Iris pigment epithelial cell (primary cell): ENCODE measurements around the gene TBC1D13.
"Not testable (repeated sequence)": the region's sequence is repeated elsewhere in the genome, so short reads cannot be mapped to it uniquely, and the experiment has no call there.

ENCODE experiments used
- DNase-seq: peaks from one replicate; pipeline ENCODE4 v3.0.0-alpha.2; 2011; ENCODE audit warnings: low read depth

Gene TBC1D13

DNA sequence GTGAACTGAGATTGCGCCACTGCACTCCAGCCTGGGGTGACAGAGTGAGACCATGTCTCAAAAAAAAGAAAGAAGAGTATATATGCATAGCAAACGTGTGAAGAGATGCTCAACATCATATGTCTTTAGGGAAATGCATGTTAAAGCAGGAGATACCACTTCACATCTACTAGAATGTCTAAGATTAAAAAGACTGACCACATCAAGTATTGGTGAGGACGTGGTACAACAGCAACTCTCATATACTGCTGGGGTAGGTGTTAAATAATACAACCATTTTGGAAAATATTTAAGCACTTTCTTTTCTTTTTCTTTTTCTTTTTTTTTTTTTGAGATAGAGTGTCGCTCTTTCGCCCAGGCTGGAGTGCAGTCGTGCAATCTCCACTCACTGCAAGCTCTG lies 1.6 kb upstream of the TBC1D13 start:
- no peak for DNase-seq

DNA sequence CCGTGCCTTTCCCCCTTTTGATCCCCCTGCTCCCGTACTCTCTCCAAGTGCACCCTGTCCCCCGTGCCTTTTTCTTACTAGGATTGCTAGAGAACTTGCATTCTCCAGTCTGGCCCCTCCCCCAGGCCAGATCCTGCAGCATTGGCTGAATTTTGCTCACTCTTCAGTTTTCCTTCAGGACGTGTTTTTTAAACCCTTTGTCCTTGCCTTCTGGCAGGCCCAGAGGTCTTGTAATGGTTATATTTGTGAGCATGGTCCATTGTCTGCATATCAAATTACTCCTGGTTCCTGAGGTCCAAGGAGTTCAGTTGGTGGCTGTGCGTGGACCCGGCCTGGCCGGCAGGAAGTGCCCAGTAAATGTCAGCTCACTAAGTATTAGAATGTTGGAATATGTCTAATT lies 606 bp downstream of the TBC1D13 start:
- DNase-seq, result peak; percentile 23

DNA sequence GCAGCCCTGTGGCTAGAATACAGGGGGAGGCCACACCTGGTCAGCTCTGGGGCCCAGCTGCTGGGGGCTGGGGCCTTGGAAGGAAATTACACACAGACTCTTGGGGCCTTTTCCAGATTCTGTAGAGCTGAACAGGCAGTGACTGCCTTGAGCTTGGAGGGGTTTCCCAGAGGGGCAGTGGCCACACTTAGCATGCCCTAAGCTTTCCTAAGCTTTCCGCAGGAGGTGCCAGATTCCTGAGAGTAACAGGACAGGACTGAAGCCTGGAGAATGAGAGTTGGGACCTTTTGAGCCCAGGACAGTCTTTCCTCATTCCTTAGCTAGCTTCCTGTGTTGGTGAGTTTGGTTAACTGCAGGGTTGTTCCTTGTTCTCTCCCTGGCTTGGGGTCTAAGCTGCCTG lies 1.4 kb downstream of the TBC1D13 start:
- DNase-seq, result no peak

DNA sequence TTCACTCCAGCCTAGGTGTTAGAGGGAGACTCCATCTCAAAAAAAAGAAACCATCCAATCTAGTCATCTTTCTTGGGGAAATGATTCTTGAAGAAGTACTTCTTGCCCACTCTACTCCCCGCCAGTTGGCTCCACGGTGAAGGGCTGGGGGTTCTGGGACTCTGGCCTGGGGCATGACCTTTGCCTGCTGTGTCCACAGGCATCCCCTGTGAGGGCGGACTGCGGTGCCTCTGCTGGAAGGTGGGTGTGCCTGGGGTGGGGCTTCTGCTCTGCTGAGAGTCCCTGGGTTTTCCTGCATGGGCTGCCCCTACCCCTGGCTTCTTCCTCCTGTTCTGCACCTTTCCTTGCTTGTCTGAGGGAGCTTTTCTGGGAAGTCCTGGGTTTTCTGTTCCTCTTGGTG lies 3.5 kb downstream of the TBC1D13 start:
- no peak for DNase-seq

DNA sequence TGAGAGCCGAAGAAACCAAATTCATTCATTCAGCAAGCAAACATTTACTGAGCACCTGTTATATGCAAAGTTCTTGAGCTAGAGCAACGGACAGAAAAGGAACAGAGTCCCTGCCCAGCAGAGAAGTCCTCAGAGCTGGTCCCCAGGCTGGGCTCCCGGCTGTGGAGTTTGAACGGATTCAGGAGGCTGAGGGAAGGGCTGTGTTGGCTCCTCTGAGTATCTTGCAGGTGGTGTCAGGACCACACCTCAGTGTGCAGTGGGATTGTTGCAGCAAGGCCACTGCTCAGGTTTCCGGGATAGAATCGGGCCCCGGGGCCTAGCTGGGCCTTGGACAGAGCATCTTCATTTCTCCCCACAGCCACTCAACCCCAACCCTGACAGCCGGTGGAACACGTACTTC lies 5.1 kb downstream of the TBC1D13 start:
- no peak for DNase-seq

DNA sequence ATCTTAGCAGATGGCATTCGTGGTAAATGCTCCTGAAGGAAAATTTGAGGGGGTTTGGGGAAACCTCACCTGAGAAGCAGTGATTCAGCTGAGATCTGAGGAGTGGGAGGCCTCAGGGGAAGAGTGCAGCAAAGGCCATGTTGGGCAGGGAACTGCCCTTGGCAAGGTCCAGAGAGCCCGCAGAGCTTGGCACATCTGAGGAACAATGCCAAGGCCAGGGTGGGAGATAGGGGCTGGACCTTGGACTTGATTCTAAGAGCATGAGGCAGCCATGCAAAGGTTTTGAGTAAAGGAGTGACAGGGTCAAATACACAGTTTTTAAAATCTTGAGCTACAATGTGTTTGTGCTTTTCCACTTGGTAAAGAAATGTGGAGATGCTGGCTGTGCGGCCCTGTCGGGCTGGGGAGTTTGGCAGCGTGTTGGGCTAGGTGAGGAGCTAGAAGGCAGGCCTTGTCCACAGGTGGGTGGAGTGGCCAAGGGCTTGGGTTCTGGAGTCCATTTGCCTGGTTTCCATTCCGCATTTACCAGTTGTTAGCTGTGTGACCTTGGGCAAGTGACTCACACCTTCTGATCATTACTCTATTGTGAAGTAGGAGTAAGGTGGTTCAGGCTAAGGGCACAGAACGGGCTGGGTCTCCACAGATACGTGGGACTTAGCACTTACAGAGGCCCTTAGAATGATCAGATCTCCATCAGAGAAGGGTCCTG lies 6.1 kb downstream of the TBC1D13 start:
- no peak for DNase-seq

DNA sequence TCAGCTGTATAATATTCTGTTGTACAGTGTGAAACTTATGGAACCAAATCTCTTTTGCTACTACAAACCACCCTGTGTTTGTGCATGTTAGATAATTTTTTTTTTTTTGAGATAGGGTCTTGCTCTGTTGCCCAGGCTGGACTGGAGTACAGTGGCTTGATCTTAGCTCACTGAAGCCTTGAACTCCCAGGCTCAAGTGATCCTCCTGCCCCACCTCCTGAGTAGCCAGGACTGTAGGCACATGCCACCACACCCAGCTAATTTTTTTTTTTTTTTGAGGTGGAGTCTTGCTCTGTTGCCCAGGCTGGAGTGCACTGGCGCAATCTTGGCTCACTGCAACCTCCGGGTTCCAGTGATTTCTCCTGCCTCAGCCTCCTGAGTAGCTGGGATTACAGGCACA lies 7.9 kb downstream of the TBC1D13 start:
- not testable (repeated sequence) for DNase-seq

DNA sequence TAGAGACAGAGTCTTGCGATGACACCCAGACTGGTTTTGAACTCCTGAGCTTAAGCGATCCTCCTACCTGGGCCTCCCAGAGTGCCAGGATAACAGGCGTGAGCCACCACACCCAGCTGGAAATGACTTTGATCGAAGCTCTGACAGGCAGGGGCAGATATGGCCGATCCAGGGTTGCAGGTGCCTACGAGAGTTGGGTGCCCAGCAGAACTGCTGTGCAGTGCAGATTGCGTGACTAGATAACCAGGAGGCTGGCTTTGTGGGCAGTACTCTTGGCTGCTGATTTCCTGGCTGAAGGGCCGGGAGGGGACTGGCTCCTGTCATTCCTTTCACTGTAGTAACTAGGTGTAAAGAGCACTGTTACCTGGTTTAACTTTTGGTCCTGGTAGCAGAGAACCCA lies 11.8 kb downstream of the TBC1D13 start:
- no peak for DNase-seq

DNA sequence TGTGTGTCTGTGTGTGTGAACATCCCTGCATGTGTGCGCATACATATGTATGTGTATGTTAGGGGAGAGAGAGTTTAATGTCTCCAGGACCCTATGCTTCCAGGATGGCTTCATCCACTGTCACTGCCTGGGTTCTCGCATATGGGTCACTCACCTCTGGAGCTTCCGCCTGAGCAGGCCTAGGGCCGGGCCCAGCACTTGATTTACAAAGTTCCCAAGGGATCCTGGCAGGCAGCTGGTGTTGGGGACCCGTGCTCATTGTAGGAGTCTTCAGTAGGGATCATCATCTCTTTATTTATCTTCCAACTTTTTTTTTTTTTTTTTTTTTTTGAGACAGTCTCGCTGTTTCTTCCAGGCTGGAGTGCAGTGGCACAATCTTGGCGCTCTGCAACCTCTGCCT lies 13.0 kb downstream of the TBC1D13 start:
- no peak for DNase-seq

DNA sequence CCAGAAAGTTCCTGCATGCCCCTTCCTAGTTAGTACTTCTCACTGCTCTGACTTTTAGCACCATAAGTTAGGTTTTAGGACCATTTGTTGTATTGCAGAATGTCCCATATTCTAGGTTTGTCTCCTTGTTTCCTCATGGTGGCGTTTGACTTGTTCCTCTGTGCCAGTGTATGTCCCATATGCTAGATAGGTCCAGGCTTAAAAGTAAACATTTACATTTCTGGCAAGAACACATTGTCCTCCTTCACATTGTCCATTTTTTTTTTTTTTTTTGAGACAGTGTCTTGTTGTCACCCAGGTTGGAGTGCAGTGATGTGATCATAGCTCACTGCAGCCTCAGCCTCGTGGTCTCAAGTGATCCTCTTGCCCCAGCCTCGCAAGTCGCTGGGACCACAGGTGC lies 15.4 kb downstream of the TBC1D13 start:
- no peak for DNase-seq

DNA sequence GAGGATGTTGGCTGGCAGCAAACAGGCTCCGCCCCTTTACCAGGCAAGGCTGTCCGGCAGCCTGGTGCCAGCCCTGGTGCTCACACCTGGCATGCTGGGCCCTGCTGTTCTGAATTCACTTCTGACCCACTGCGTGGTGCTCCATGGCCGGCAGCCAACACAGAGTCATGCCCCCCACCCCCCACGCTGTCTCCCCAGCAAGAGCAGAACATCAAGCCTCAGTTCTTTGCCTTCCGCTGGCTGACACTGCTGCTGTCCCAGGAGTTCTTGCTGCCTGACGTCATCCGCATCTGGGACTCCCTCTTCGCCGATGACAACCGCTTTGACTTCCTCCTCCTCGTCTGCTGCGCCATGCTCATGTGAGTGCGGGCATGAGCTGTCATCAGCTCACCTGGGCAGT lies 18.6 kb downstream of the TBC1D13 start:
- no peak for DNase-seq

DNA sequence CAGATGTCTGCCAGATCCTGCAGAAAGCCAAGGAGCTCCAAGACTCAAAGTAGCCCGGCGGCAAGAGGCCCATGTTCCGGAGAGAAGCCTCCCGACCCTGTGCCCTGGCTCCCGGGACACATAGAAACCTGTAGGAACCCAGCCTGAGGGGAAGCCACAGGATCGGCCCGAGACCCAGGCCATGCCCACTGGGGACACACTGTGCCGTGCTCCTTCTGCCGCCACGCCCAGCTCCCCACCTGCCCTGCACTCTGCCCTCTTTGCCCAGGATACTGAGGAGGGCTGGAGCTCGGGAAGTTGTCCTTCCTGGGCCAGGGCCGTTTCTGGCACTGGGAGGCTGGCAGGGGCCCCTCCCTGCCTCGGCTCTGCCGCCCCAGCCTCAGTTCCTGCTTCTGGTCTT lies 20.8 kb downstream of the TBC1D13 start:
- DNase-seq, result no peak

DNA sequence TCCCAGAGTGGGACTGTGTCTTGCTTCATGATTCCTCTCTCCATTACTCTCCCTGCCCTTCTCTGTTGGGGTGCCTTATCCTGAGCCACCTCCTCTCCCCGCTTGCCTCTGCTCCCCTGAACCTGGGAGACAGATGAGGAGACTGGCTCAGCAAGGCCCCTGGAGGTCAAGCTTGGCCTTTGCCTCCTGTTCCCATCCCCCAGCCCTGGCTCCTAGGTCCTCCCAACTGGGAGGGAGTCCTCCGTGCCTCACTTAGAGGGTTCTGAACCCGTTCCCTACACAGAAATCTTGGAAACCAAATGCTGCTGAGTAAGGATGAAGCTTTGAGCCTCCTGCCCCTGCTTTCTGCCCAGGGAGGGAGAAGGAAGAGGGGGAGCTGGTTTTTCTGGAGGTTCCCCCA lies 21.5 kb downstream of the TBC1D13 start:
- no peak for DNase-seq

DNA sequence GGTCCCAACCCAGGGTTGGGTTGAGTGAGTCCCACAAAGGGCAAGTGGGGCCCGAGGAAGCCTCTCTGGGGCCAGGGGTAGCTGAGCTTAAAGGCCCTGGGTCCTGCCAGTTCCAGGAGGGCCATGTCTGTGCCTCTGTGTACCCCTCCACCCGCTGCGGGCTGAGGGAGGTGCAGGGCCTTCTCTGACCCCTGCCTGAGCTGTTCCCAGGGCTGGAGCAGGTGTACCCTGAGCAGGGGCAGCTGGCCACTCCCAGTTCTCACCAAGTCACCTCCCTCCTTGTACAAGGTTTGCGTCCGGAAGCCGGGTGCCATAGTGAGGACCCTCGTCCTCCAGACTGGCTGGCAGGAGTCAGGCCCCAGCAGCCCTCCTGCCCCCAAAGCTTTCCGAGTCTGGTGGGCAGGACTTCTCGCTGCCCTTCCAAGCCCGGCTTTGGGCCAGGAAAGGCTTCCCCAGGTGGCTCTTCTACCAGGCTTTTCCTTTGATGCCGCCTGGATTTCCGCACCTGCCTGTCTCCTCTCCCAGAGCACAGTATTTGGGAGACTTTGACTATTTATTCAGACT lies 22.1 kb downstream of the TBC1D13 start:
- DNase-seq, result no peak

DNA sequence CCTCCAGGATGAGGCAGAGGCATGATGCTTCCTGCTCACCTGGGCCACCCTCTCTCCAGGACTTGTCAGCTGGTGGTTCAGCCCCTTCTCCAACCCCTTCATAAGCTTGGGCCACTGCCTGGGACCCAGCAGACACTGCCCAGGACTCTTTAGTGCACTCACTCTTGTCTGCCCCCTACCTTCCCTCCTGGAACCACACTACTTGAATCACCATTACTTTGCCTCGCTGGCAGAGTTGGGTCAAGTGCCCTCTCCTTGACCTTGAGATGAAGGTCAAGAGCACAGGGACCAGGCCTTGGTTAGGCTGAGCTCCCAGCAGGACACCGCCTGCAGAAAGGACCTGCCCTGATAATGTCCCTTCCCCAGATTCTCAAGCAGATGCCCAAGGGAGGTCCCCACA lies 22.8 kb downstream of the TBC1D13 start:
- no peak for DNase-seq

DNA sequence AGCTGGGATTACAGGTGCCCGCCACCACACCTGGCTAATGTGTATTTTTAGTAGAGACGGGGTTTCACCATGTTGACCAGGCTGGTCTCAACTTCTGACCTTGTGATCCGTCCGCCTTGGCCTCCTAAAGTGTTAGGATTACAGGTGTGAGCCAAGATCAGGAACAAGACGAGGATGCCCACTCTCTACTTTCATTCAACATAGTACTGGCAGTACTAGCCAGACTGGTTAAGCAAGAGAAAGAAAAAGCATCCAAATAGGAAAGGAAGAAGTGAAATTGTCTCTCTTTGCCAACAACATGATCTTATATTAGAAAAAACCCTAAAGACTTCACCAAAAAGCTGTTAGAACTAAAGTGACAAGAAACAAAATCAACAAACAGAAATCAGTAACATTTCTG lies 23.8 kb downstream of the TBC1D13 start:
- DNase-seq, result no peak

DNA sequence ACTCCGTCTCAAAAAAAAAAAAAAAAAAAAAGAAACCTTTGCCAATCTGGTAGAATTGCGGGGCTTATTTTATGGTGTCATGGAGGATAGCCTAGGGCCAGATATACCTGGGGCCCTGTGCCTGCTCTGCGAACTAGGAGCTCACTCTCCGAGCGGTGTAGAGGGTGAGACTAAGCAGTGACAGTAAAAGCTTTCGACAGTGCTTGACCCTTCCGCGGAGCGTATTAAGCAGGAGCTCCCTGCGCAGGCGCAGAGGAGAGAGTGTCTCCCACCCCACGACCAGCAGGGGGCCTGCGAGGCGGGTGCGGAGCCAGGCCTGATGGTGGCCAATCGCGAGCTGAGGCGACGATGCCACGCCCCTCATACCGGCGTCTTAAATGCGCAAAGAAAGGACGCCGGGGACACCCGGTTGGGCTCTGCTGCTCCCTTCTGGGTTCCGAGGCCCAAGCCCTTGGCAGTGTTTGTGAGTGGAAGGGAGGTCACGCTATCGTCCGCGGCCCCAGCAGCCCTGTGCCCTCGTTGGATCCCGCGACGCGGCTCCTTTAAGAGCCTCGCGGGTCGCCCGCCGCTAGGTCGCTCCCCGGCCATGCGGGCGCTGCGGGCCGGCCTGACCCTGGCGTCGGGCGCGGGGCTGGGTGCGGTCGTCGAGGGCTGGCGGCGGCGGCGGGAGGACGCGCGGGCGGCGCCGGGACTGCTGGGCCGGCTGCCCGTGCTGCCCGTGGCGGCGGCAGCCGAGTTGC lies 31.2 kb downstream of the TBC1D13 start, which contains the start of gene ENDOG:
ENDOG (plus strand) TSS at position 402 of the 740 bp plus-strand sequence; CDS start at position 587, 185 bp downstream.
- DNase-seq, result peak; percentile 94

DNA sequence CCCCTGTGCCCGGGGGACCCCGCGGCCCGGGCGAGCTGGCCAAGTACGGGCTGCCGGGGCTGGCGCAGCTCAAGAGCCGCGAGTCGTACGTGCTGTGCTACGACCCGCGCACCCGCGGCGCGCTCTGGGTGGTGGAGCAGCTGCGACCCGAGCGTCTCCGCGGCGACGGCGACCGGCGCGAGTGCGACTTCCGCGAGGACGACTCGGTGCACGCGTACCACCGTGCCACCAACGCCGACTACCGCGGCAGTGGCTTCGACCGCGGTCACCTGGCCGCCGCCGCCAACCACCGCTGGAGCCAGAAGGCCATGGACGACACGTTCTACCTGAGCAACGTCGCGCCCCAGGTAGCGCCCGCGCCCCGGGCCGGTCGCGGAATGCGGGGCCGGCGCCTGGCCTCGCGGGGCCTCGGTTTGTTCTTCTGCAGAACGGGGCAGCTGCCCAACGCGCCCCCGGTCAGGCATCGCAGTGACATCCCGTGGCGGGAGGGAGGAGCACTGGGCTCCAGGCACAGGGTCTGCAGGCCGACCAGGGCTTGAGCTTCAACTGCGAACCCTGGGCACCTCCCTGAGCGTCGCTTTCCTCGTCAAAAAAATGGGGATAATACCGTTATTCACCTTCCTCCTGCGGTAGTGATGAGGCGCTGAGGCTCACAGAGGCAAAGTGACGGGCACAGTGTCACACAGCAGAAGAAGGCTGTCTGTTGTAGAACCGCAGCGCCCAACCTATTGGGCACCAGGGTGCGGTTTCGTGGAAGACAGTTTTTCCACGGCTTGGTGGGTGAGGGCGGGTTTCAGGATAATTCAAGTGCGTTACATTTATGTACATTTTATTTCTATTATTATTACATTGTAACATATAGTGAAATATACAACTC lies 32.0 kb downstream of the TBC1D13 start:
- no peak for DNase-seq

DNA sequence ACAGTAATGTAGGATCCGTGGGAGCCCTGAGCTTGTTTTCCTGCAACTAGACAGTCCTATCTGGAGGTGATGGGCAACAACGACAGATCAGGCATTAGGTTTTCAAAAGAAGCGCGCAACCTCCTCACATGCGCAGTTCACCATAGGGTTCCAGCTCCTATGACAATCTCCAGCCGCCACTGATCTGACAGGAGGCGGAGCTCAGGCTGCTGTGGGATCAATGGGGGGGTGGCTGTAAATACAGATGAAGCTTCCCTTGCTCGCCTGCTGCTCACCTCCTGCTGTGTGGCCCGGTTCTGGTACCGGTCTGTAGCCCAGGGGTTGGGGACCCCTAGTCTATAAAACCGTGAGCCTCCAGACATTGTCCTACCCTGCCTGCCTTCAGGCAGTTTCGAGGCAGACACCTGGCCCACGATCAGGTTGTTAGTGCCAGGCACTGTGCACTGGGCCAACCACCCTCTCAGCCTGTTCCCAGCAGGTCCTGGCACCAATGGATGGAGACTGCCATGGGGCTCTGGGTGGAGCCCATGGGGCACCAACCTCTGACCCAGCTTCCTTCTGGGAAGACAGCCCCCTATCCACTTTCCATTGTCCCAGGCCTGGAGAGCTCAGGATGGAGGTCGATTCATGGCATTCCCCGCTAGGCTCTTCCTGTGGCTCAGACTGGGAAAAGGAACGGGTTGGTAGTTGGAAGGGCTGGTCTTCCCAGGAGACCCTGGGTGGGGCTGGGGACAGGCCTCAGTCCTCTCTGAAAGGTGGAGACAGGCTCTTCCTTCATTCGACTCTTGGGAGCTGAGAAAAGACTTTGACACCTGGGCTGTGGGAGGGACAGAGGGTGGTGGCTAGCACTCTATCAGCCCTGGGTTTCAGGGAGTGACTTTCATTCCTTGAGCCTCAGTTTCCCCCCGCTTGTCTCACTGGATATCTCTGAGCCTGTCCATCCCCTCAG lies 32.9 kb downstream of the TBC1D13 start:
- DNase-seq, result no peak

DNA sequence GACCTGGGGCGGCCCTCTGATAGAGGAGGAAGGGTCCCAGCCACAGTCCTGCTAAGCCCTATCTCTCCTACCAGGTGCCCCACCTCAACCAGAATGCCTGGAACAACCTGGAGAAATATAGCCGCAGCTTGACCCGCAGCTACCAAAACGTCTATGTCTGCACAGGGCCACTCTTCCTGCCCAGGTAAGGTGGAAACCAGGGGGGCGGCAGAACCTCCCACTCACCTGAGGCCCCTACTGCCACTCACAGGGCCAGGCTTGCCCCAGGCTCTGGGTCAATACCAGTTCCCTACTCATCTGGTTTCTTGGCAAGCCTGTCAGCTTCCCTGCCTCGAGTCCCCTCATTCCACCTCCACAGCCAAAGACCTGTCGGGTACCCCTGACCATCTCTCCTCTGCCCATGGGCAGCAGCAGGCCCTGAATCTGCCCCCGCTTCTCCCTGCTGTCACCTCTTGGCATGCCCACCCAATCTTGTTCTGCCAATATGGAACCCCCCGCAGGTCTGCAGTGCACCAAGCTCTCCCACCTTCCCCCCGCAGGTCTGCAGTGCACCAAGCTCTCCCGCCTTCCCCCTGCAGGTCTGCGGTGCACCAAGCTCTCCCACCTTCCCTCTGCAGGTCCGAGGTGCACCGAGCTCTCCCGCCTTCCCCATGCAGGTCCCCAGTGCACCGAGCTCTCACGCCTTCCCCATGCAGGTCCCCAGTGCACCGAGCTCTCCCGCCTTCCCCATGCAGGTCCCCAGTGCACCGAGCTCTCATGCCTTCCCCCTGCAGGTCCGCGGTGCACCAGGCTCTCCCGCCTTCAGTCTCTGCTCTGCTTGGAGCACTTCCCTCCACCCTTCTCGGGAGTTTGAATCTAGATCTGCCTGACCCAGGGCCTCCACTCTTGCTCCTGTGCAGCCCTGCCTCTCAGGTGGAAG lies 33.9 kb downstream of the TBC1D13 start:
- DNase-seq, result no peak
